ENCODE data around the gene HLA-B. TPM values are rescaled to one million over a fixed set of nuclear protein-coding genes. Genes with fewer than 3 reads are reported as not detected.

The HLA-B gene
- total RNA-seq, 1 donor from 2014 or later = 16.2 TPM

DNA sequence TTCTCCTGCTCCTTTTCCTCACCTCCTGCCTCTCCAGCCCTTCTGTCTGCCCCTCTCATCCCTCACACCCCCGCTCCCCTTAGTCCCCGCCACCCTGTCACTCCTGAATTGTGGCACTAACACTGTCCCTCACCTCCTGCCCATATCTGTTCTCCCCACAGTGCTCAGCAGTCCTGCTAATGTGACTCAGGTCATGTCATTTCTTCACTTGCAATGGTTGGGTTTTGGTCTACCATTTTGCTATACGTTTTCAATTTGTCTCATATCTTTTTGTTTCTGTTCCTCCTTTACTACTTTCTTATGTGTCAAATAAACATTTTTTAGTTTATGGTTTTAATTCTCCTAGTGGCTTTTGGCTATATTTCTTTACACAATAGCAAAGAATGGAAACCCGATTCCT is 1.3 kb upstream of the HLA-B start:
- Mint-ChIP-seq H3K4me3 (peak overlapping the region; percentile 86), H3K36me3 (peaks cover 4% of the 10 kb centered on the region), H3K4me1 (peaks cover 8% of the 10 kb centered on the region), H3K27me3 (ENCODE audit: insufficient read depth, low read depth) (peaks cover 63% of the 10 kb centered on the region), H3K27ac (no peak overlapping the region), H3K9me3 (peaks cover 5% of the 10 kb centered on the region)
- Histone ChIP-seq H3F3A (ENCODE audit: low read depth) (no peaks in the 10 kb centered on the region), H3K27ac (no peak overlapping the region), H3K79me2 (ENCODE audit: low read depth) (no peaks in the 10 kb centered on the region), H3K36me3 (no peaks in the 10 kb centered on the region), H3K27me3 (peaks cover 55% of the 10 kb centered on the region), H3K9ac (no peak overlapping the region), H3K4me3 (no peak overlapping the region), H2AFZ (replicated peaks) (no peak overlapping the region), H3K9me3 (ENCODE audit: low read depth) (no peaks in the 10 kb centered on the region), H3K4me1 (no peaks in the 10 kb centered on the region), H3K4me2 (no peak overlapping the region), H4K20me1 (ENCODE audit: low read depth) (no peaks in the 10 kb centered on the region)
- DNase-seq (ENCODE audit: low spot score) = no peak
- TF ChIP-seq, protein P1, sequence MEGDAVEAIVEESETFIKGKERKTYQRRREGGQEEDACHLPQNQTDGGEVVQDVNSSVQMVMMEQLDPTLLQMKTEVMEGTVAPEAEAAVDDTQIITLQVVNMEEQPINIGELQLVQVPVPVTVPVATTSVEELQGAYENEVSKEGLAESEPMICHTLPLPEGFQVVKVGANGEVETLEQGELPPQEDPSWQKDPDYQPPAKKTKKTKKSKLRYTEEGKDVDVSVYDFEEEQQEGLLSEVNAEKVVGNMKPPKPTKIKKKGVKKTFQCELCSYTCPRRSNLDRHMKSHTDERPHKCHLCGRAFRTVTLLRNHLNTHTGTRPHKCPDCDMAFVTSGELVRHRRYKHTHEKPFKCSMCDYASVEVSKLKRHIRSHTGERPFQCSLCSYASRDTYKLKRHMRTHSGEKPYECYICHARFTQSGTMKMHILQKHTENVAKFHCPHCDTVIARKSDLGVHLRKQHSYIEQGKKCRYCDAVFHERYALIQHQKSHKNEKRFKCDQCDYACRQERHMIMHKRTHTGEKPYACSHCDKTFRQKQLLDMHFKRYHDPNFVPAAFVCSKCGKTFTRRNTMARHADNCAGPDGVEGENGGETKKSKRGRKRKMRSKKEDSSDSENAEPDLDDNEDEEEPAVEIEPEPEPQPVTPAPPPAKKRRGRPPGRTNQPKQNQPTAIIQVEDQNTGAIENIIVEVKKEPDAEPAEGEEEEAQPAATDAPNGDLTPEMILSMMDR (IDR thresholded peaks at IDR 0.05) = no peak
- TF ChIP-seq EZH2phosphoT487 (IDR thresholded peaks at IDR 0.05) (no peak), EZH2 (IDR thresholded peaks at IDR 0.05) (no peak)

DNA sequence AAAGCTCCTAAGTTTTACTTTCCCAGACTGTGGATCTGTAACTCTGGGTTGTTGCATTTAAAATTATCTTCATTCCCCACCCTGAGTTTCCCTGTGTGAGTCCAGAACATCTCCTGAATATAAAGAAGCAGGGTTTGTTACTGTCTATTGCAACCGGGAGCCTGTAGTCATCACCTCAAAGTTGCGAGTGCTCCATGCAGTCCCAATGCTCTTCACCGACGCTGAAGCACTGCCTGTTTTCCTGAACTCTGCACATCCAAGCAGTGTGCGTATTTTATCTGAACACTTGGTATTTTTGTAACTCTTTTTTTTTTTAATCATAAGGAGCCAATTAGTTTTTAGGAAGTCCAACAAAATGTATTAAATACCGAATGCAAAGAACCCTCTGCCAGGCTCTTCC is 907 bp upstream of the HLA-B start:
- H3K27me3 ChIP-seq = peaks cover 55% of the 10 kb centered on the region
- H3K4me3 Mint-ChIP-seq = peak overlapping the region; percentile 86

DNA sequence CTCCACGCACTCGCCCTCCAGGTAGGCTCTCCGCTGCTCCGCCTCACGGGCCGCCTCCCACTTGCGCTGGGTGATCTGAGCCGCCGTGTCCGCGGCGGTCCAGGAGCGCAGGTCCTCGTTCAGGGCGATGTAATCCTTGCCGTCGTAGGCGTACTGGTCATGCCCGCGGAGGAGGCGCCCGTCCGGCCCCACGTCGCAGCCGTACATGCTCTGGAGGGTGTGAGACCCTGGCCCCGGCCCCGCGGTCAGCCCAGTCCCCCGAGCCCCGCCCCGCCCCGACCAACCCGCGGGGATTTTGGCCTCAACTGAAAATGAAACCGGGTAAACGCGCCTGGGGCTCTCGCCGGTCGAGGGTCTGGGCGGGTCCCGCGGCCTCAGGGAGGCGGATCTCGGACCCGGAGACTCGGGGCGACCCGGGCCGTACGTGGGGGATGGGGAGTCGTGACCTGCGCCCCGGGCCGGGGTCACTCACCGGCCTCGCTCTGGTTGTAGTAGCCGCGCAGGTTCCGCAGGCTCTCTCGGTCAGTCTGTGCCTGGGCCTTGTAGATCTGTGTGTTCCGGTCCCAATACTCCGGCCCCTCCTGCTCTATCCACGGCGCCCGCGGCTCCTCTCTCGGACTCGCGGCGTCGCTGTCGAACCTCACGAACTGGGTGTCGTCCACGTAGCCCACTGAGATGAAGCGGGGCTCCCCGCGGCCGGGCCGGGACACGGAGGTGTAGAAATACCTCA is 598 bp downstream of the HLA-B start:
- H3K9me3 ChIP-seq (ENCODE audit: low read depth) = no peaks in the 10 kb centered on the region
- peaks cover 4% of the 10 kb centered on the region for H3K36me3 Mint-ChIP-seq
- H3K4me3 Mint-ChIP-seq = peak overlapping the region; percentile 86
- H3K4me1 Mint-ChIP-seq = peaks cover 8% of the 10 kb centered on the region
- peaks cover 50% of the 10 kb centered on the region for H3K27me3 ChIP-seq
- H3F3A ChIP-seq (ENCODE audit: low read depth) = no peaks in the 10 kb centered on the region
- peaks cover 60% of the 10 kb centered on the region for H3K27me3 Mint-ChIP-seq (ENCODE audit: insufficient read depth, low read depth)
- H3K4me2 ChIP-seq = peak overlapping the region; percentile 78
- peaks cover 5% of the 10 kb centered on the region for H3K9me3 Mint-ChIP-seq
- H3K36me3 ChIP-seq = no peaks in the 10 kb centered on the region
- H2AFZ ChIP-seq (replicated peaks) = no peak overlapping the region
- H4K20me1 ChIP-seq (ENCODE audit: low read depth) = no peaks in the 10 kb centered on the region
- peak; percentile 36 for DNase-seq (ENCODE audit: low spot score)
- H3K27ac Mint-ChIP-seq = no peak overlapping the region
- no peak overlapping the region for H3K9ac ChIP-seq
- H3K79me2 ChIP-seq (ENCODE audit: low read depth) = no peaks in the 10 kb centered on the region
- H3K4me3 ChIP-seq = peak overlapping the region; percentile 52
- no peaks in the 10 kb centered on the region for H3K4me1 ChIP-seq
- H3K27ac ChIP-seq = no peak overlapping the region
- TF ChIP-seq EZH2phosphoT487 (IDR thresholded peaks at IDR 0.05) (no peak), EZH2 (IDR thresholded peaks at IDR 0.05) (peak; percentile 40)
- TF ChIP-seq, protein P1 (IDR thresholded peaks at IDR 0.05) = no peak

More for the DNA sequence above, 907 bp upstream of the HLA-B start:
- no peaks in the 10 kb centered on the region for H3K79me2 ChIP-seq (ENCODE audit: low read depth)
- no peaks in the 10 kb centered on the region for H3F3A ChIP-seq (ENCODE audit: low read depth)
- no peak overlapping the region for H2AFZ ChIP-seq (replicated peaks)
- H3K36me3 Mint-ChIP-seq = peaks cover 4% of the 10 kb centered on the region
- H3K9ac ChIP-seq = no peak overlapping the region
- H3K9me3 Mint-ChIP-seq = peaks cover 5% of the 10 kb centered on the region
- H3K27me3 Mint-ChIP-seq (ENCODE audit: insufficient read depth, low read depth) = peaks cover 62% of the 10 kb centered on the region
- no peak for DNase-seq (ENCODE audit: low spot score)
- TF ChIP-seq, protein P1 (IDR thresholded peaks at IDR 0.05) = no peak
- no peak for TF ChIP-seq EZH2 (IDR thresholded peaks at IDR 0.05)
- no peak for TF ChIP-seq EZH2phosphoT487 (IDR thresholded peaks at IDR 0.05)
- no peaks in the 10 kb centered on the region for H3K4me1 ChIP-seq
- H3K4me1 Mint-ChIP-seq = peaks cover 8% of the 10 kb centered on the region
- no peaks in the 10 kb centered on the region for H3K36me3 ChIP-seq
- H3K27ac Mint-ChIP-seq = no peak overlapping the region
- H3K9me3 ChIP-seq (ENCODE audit: low read depth) = no peaks in the 10 kb centered on the region
- no peak overlapping the region for H3K27ac ChIP-seq
- H3K4me2 ChIP-seq = no peak overlapping the region
- no peak overlapping the region for H3K4me3 ChIP-seq
- no peaks in the 10 kb centered on the region for H4K20me1 ChIP-seq (ENCODE audit: low read depth)

Measured in neural progenitor cell (in vitro differentiated cells).